Gastrocnemius medialis (tissue), 4 donors: ENCODE results near the gene GSTM2.

Experiments used
- POLR2A ChIP-seq, 2 donors: fragments of 450-650 bp; IDR thresholded peaks; one replicate each; pipeline ENCODE4 v1.6.1; 2017; ENCODE audit warnings: antibody characterized with exemption in 2 of 2, mild to moderate bottlenecking in 2 of 2, moderate library complexity in 2 of 2
- TF ChIP-seq, protein P1 (sequence below), 5 experiments: fragments of 450-650 bp in 3 of 5; fragments of 200-600 bp in 2 of 5; sonication (generic) in 2 of 5; IDR thresholded peaks in 4 of 5; conservative IDR thresholded peaks in 1 of 5; 1 replicate in 4 of 5; 2 replicates in 1 of 5; pipeline ENCODE4 v1.5.1; 2016 to 2019; ENCODE audit warnings: antibody characterized with exemption in 5 of 5, mild to moderate bottlenecking in 3 of 5, moderate library complexity in 3 of 5

- TF ChIP-seq POLR2A (IDR thresholded peaks at IDR 0.05): no peak
- TF ChIP-seq, protein P1, sequence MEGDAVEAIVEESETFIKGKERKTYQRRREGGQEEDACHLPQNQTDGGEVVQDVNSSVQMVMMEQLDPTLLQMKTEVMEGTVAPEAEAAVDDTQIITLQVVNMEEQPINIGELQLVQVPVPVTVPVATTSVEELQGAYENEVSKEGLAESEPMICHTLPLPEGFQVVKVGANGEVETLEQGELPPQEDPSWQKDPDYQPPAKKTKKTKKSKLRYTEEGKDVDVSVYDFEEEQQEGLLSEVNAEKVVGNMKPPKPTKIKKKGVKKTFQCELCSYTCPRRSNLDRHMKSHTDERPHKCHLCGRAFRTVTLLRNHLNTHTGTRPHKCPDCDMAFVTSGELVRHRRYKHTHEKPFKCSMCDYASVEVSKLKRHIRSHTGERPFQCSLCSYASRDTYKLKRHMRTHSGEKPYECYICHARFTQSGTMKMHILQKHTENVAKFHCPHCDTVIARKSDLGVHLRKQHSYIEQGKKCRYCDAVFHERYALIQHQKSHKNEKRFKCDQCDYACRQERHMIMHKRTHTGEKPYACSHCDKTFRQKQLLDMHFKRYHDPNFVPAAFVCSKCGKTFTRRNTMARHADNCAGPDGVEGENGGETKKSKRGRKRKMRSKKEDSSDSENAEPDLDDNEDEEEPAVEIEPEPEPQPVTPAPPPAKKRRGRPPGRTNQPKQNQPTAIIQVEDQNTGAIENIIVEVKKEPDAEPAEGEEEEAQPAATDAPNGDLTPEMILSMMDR (IDR thresholded peaks at IDR 0.05 in 4 of 5, conservative IDR thresholded peaks at IDR 0.05 in 1 of 5): no peak
Measured at GRCh38 chr1:109625601-109626560, 42.0 kb upstream of the GSTM2 start.
